Erythroblast (primary cell): ENCODE data around the gene RAB30.

Experiments
- DNase-seq, 2 experiments: peaks; one replicate each; lab custom pipeline; 2025; lab: John Stamatoyannopoulos, UW
- GATA1 ChIP-seq: IDR thresholded peaks from 2 replicates; pipeline ENCODE4 v1.6.1; 2011; ENCODE audit warnings: low read depth, mild to moderate bottlenecking, control low read depth, low read length, moderate library complexity
- POLR2A ChIP-seq: IDR thresholded peaks from 2 replicates; pipeline ENCODE4 v1.6.1; 2011; ENCODE audit warnings: mild to moderate bottlenecking, low read length

The RAB30 gene

DNA sequence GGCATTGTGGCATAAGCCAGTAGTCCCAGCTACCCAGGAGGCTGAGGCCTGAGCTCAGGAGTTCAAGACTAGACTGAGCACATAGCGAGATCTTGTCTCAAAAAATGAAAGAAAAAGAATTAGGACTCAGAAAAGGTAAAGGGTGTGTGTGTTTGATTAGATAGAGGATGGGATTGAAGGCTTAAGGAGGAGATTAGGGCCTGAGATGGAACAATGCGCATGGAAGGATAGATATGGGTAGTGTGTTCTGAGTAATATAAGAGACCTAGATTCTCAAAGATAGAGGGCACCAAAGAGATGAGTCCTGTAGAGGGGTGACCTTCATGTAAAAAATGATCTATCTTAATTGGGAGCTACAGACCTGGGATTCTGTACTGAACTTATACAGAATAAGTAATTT is 17.3 kb upstream of the RAB30 start:
- DNase-seq, result peak; percentile 42 to 85
- TF ChIP-seq GATA1 (no peak), POLR2A (peak; percentile 17)

DNA sequence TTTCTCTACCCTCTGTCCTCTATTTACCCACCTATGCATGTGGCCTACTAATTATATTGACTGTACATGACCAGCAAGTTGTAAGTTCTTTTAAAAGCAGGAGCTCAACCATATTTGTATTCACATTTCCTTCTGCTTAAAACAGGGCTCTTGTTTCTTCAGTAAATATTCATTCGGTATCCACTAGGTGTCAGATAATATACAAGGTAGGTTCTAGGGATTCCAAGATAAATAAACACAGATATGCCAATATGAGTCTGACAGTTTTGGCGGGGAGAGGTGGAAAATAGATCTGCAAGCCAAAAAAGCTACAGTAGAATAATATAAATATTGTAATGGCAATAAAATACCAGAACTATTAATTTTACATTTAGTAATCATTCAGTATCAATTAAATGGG is 15.3 kb upstream of the RAB30 start:
- TF ChIP-seq POLR2A (no peak), GATA1 (no peak)
- DNase-seq, result peak; percentile 13 to 24

- TF ChIP-seq POLR2A (no peak), GATA1 (no peak)
- DNase-seq, result no peak
Measured at GRCh38 chr11:83079820-83080219, 8.1 kb upstream of the RAB30 start.

- DNase-seq, result no peak
- TF ChIP-seq POLR2A (no peak), GATA1 (no peak)
Measured at GRCh38 chr11:83078269-83078668, 6.6 kb upstream of the RAB30 start.

DNA sequence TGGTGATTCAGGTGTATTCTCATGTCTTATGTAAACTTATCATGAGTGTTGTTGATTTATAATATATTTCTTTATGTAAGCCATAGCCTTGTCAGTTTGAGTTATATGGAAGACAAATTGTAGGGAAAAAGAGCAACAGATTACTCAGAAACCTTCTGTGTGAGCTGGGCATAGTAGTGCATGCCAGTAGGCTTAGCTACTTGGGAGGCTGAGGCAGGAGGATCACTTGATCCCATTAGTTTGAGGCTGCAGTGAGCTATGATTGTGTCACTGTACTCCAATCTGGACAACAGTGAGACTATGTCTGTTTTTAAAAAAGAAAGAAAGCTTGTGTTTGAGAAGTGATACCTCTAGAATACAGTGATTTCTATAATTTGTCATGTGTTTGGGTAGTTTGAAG is 2.2 kb upstream of the RAB30 start:
- TF ChIP-seq POLR2A (no peak), GATA1 (no peak)
- no peak for DNase-seq

- DNase-seq, result peak in 1 of 2 experiments; percentile 25
- TF ChIP-seq GATA1, result no peak
- TF ChIP-seq POLR2A, result no peak
Measured at GRCh38 chr11:83073258-83073657, 1.6 kb upstream of the RAB30 start.

- DNase-seq, result peak; percentile 44 to 66
- TF ChIP-seq POLR2A, result no peak
- TF ChIP-seq GATA1, result no peak
Measured at GRCh38 chr11:83072350-83073242, 899 bp upstream of the RAB30 start.

DNA sequence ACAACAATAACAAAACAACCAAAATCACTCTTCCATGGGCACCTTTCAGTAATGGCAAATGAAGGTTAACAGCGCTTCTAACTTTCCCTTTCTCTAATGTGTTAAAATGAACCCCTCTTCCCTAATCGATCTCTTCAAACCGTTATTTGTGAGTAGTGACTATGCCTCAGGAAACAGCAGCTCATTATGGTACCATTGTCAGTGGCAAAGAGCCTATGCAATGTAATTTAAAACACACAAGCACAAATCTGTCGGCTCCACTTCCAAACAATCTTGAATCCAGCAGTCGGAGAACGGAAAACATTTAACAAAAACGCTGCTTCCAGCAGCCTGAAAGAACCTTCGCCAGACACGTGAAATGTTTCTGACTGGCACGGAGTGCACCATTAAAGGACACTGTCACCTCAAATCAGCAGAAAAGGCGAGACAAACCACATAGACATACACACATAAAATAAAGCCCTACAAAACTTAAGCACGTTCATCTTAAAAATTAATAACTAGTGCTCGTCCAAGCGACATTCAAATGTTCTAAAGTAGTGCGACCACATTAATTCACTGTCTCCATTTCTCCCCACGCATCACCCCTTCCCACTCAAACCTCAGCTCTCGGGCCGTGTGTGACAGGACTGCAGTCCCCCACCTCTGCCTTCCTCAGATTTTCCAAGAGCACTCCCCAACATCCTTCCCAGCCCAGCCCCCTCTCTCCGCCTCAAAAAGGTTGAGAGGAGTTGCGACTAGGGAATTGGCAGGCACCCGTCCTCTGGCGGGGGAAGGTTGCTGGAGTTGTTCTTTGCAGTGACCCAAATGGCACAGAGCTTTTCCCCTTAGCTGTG is 748 bp downstream of the RAB30 start:
- peak; percentile 52 to 53 for DNase-seq
- TF ChIP-seq GATA1 (no peak), POLR2A (no peak)

DNA sequence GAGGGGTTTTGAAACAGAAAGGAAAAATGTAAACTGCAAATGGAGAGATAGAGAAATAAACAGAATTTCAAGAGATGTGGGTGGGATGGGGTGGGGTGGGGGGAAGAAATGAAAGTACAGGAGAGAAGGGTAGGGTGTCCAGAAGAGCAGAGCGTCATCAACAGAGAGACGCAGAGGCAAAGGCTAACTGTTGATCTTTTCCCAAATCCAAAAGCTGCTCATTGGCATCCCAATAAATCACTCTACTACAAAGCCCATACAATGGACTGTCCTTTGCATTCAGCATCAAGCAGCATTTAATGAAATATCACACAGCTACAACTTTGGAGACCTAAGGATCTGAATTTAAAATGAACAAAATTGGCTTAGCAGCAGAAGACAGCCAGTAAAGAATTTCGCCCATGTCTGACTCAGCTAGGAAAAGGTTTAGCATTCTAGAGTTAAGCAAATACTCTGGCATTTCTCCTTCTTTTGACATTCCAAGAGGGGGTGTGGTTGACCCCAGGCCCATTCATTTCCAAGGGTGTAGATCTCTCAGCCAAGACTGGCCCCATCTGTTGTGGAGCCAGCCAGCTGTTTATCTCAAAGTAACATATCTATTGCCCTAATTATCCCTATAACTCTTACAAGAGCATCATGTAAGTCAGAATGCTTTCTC is 1.5 kb downstream of the RAB30 start:
- TF ChIP-seq POLR2A (no peak), GATA1 (no peak)
- peak; percentile 53 to 60 for DNase-seq

DNA sequence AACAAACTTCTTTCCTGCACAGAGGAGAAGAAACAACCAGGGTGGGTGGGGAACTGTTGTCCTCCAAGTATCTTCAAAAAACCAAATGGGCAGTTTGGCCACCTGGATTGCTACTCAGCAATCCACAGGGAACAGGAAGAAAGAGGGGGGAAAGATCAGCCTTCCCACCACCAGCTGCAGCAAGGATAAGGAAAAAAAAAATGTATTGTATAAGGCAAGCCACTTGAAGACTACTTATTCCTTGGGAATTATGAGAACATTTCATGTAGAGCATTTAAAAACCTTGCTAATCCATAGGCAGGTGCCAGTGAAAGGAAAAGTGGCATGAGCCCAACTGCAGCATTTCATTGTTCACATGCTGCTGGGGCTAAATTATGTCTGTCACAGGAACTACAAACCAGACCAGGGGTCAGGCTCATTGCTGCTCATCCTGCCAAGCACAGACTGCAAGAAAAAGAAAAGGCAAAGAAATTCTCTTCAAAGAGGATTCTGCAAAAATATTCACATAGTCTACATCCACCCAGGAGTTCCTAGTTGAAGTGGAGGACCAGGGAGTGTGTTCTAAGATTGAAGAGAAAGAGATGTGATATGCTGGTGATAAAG is 2.2 kb downstream of the RAB30 start:
- no peak for TF ChIP-seq POLR2A
- no peak for TF ChIP-seq GATA1
- no peak for DNase-seq

DNA sequence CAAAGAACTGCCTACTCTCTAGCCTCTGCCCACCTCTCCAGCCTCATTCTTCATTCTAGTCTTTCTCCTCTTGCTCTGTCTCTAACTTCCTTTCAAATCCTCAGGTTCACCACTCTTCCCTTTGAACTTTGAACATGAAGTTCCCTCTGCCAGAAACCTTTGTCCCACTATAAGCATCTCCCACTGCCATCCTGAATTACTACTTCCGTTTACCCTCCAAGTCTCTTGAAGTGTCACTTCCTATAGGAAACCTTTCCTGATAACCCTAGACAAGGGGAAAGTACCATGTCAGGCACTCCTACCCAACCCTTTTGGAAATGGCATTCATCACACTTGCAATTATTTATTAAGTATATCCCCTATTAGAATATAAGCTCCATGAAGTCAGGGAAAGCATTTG is 3.1 kb downstream of the RAB30 start:
- DNase-seq, result no peak
- no peak for TF ChIP-seq POLR2A
- no peak for TF ChIP-seq GATA1

DNA sequence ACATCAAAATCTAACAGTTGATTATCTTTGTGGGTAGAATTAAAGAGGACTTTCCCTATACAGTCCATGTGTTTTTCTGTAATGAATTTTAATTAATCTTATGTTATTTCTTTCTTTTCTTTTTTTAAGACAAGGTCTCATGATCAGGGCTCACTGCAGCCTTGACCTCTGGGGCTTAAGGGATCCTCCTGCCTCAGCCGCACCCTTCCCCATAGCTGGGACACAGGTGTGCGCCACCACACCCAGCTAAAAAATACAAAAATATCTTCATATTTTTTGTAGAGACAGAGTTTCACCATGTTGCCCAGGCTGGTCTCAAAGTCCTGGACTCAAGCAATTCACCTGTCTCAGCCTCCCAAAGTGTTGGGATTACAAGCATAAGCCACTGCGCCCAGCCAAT is 7.7 kb downstream of the RAB30 start:
- TF ChIP-seq POLR2A (no peak), GATA1 (no peak)
- no peak for DNase-seq

- no peak for TF ChIP-seq GATA1
- no peak for TF ChIP-seq POLR2A
- DNase-seq, result no peak
Measured at GRCh38 chr11:83063073-83063754, 8.5 kb downstream of the RAB30 start.
